ENCODE data around the gene PROX1.
"Not testable (repeated sequence)": the region's sequence is repeated elsewhere in the genome, so short reads cannot be mapped to it uniquely, and the experiment has no call there.

PROX1 gene

GRCh38 chr1:214072426-214073157 is 84.8 kb downstream of the PROX1 start:
- DNase-seq (ENCODE audit: low read depth): no peak

GRCh38 chr1:214074477-214074876 is 86.7 kb downstream of the PROX1 start:
- DNase-seq (ENCODE audit: low read depth): no peak

- no peak for DNase-seq (ENCODE audit: low read depth)
These were observed 87.7 kb downstream of the PROX1 start for GRCh38 chr1:214075305-214075998.

- DNase-seq (ENCODE audit: low read depth): no peak
These were observed 88.4 kb downstream of the PROX1 start for GRCh38 chr1:214075999-214076707.

GRCh38 chr1:214076708-214077065 is 88.9 kb downstream of the PROX1 start:
- DNase-seq (ENCODE audit: low read depth): no peak

- DNase-seq (ENCODE audit: low read depth): no peak
These were observed 91.2 kb downstream of the PROX1 start for GRCh38 chr1:214078950-214079349.

- no peak for DNase-seq (ENCODE audit: low read depth)
These were observed 97.6 kb downstream of the PROX1 start for GRCh38 chr1:214085325-214085724.

- DNase-seq (ENCODE audit: low read depth): no peak
These were observed 99.2 kb downstream of the PROX1 start for GRCh38 chr1:214086945-214087344.

- not testable (repeated sequence) for DNase-seq (ENCODE audit: low read depth)
These were observed 101.2 kb downstream of the PROX1 start for GRCh38 chr1:214089003-214089402.
